Loucy (cell line): ENCODE measurements around the gene DRAM1.
"Not testable (repeated sequence)": the region's sequence is repeated elsewhere in the genome, so short reads cannot be mapped to it uniquely, and the experiment has no call there.

ENCODE experiments used
- EZH2phosphoT487 ChIP-seq: fragments of 200-600 bp; IDR thresholded peaks from 2 replicates; pipeline ENCODE4 v1.6.1; 2018; ENCODE audit warnings: antibody characterized with exemption, mild to moderate bottlenecking, moderate library complexity, borderline replicate concordance
- TF ChIP-seq, protein P1 (sequence below): fragments of 200-600 bp; sonication (generic); conservative IDR thresholded peaks from 2 replicates; pipeline ENCODE4 v1.5.1; 2014; ENCODE audit warnings: mild to moderate bottlenecking, antibody characterized with exemption, low read length

DNA sequence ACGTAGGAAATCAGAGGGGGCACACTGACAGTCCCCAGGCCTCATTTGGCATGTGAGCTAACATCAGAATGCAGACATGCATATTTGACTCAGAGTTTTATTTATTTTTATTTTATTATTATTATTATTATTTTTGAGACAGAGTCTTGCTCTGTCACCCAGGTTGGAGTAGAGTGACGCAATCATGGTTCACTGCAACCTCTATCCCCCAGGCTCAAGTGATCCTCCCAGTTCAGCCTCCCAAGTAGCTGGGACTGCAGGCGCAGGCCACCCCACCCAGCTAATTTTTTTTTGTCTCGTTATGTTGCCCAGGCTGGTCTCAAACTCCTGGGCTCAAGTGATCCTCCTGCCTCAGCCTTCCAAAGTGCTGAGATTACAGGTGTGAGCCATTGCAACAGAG, 41.4 kb downstream of the DRAM1 start:
- not testable (repeated sequence) for TF ChIP-seq EZH2phosphoT487
- TF ChIP-seq, protein P1, sequence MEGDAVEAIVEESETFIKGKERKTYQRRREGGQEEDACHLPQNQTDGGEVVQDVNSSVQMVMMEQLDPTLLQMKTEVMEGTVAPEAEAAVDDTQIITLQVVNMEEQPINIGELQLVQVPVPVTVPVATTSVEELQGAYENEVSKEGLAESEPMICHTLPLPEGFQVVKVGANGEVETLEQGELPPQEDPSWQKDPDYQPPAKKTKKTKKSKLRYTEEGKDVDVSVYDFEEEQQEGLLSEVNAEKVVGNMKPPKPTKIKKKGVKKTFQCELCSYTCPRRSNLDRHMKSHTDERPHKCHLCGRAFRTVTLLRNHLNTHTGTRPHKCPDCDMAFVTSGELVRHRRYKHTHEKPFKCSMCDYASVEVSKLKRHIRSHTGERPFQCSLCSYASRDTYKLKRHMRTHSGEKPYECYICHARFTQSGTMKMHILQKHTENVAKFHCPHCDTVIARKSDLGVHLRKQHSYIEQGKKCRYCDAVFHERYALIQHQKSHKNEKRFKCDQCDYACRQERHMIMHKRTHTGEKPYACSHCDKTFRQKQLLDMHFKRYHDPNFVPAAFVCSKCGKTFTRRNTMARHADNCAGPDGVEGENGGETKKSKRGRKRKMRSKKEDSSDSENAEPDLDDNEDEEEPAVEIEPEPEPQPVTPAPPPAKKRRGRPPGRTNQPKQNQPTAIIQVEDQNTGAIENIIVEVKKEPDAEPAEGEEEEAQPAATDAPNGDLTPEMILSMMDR = not testable (repeated sequence)
